NCI-H2171 treated with DMSO at 0.1 percent for 48 hours (cell line): ENCODE data around the gene HEATR1.
"Not testable (repeated sequence)": the region's sequence is repeated elsewhere in the genome, so short reads cannot be mapped to it uniquely, and the experiment has no call there.

Experiments
- DNase-seq: peaks from one replicate; lab custom pipeline; 2025; lab: John Stamatoyannopoulos, UW

Gene HEATR1

GRCh38 chr1:236590553-236591150, 13.7 kb downstream of the HEATR1 start:
- DNase-seq, result no peak

GRCh38 chr1:236589531-236589930, 14.8 kb downstream of the HEATR1 start:
- no peak for DNase-seq

- DNase-seq, result no peak
Observed at GRCh38 chr1:236581528-236581927, 22.8 kb downstream of the HEATR1 start.

DNA sequence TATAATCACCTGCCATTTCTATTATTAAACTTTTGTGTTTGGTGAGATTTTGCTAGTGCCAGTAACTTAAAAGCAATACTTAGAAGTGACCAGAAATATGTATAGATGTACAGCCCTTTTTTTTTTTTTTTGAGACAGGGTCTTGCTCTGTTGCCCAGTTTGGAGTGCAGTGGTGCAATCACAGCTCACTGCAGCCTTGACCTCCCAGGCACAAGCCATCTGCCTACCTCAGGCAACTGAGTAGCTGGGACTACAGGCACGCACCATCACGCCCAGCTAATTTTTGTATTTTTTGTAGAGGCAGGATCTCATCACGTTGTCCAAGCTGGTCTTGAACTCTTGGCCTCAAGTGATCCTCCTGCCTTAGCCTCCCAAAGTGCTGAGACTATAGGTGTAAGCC, 23.9 kb downstream of the HEATR1 start:
- DNase-seq, result not testable (repeated sequence)

GRCh38 chr1:236578661-236579060, 25.7 kb downstream of the HEATR1 start:
- no peak for DNase-seq

DNA sequence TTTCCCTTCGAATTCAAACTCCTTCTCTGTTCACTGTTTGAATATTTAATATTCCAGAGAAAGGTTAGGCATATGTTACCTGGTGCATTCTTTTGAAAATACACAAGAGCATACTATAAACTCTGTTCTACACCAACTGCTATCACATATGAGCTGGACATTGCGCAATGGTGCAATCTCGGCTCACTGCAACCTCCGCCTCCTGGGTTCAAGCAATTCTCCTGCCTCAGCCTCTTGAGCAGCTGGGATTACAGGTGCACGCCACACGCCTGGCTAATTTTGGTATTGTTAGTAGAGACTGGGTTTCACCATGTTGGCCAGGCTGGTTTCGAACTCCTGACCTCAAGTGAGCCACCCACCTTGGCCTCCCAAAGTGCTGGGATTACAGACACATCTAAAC, 27.3 kb downstream of the HEATR1 start:
- not testable (repeated sequence) for DNase-seq

DNA sequence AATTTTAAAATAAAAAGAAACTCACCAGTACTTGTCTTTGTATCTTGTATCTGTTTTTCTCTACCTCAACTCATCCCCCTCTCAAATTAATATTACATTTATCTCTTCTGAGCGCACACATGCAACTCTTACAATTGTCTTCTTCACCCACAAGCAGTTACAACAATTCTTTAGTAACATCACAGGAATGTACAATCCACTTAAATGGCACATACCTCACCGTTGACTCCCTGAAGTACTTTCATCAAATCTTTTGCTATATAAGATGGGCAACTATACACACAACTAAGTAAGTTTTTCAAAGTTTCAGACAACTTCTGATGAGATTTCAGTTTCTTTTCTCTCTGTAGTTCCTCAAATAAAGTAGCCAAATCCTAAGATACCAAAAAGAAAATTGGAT, 28.3 kb downstream of the HEATR1 start:
- DNase-seq, result no peak

GRCh38 chr1:236575523-236575922, 28.8 kb downstream of the HEATR1 start:
- DNase-seq, result no peak

GRCh38 chr1:236568285-236568894, 35.9 kb downstream of the HEATR1 start:
- no peak for DNase-seq

DNA sequence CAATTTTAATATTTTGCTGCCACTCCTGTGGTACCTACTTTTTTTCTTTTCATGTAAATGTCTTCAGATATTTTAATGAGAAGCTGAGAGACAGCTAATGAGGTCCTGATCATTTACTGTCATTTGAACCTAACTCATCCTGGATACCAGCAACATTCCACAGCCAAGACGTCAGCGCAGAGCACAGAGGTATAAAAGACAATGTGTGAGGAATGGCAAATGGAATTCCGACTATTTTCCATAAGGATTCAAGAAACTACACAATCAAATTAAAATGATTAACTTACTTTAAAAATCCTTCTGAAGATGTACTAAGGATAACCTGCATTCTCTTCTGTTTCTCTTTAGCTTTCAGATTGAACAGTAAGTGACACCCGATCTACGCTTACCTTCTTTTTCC, 38.8 kb downstream of the HEATR1 start:
- DNase-seq, result no peak

GRCh38 chr1:236561976-236562375, 42.3 kb downstream of the HEATR1 start:
- no peak for DNase-seq

GRCh38 chr1:236560213-236560771, 44.0 kb downstream of the HEATR1 start:
- DNase-seq, result no peak

DNA sequence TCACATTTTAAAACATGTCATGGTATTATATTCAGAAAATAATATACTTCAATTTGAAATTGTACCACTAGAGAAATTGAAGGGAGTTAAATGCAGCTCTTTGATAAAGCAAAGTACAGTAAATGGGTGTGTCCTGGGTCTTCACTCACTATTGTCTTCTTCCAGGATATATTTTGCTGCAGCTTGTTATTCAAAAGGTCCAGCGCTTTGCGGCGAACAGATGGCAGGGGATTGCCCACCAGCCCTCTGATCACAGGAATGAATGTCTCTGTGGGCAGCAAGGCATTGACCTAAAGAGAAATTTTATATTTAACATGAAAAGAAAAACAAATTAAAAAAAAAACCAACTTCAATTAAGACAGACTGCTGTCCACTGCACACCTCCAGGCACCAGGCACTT, 45.5 kb downstream of the HEATR1 start:
- DNase-seq, result no peak

DNA sequence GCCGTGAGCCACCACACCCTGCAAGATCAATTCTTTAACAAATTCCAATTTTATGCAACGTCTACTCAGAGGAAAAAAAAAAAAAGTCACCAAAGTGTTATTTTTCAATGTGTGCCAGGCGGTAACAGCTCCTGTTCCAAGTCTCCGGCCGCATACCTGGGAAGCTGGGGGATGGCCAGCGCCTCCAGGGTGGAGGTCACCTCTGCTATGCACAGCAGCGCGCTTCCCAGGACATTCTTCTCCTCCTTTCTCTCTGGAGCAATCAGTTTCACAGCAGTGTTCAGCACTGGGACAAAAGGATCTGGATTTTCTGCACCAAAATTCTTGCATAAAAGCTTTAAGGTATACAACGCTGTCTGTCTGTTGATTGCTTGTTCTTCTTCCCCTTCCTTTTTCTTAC, 46.2 kb downstream of the HEATR1 start:
- no peak for DNase-seq

- no peak for DNase-seq
Observed at GRCh38 chr1:236556606-236557005, 47.7 kb downstream of the HEATR1 start.

DNA sequence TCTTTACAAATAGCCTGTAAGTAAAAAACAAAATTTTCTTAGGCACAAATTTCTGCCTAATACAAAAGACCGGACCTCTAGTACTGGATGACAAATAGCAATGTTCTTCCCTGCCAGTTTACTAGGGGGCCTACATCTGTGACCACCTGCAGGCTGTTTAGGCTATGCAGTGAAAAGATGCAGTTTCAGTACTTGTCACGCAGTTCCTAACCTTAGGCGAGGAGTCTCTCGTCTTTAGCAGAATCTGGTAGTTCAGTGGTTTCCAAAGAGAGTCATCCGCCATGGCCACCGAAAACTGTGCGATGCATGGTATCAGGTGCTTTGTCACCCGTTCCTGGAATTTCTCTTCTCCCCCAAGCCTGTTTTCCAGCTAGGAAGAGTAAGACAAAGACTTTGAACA, 50.9 kb downstream of the HEATR1 start:
- DNase-seq, result no peak

DNA sequence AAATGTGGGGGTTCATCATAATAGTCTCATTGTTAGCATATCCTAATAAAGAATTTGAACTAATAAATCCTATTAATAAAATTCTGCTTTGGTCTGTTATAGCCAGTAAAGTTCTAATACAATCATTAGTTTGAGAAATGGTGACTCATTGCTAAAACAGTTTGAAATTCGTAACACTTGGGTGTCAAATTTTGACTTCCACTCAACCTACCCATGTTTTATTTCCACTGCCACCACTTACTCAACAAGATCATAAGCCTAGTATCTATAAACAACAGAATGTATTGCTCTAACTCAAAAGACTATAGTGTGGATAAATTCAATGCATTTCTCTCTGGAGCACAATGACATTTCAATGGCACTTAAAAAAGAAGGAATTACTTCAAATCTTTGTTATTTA, 51.4 kb downstream of the HEATR1 start:
- no peak for DNase-seq

DNA sequence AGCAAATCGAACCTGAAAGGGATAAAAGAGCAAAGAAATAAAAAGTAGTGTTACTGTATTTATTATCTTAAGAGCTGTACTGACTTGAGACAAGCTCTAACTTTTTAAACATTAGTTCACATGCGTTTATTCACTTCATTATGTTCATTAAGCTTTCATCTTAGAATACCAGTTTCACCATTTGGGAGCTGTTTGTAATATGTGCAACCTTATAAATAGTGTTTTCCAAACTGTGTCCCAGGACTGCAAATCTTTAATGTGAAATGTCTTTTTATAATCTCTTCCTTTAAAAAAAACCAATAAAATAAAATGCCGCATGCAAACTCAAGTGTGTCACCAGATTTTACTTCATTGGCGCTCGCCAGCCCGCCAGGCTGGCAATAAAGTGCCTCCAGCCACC, 52.2 kb downstream of the HEATR1 start:
- DNase-seq, result no peak

DNA sequence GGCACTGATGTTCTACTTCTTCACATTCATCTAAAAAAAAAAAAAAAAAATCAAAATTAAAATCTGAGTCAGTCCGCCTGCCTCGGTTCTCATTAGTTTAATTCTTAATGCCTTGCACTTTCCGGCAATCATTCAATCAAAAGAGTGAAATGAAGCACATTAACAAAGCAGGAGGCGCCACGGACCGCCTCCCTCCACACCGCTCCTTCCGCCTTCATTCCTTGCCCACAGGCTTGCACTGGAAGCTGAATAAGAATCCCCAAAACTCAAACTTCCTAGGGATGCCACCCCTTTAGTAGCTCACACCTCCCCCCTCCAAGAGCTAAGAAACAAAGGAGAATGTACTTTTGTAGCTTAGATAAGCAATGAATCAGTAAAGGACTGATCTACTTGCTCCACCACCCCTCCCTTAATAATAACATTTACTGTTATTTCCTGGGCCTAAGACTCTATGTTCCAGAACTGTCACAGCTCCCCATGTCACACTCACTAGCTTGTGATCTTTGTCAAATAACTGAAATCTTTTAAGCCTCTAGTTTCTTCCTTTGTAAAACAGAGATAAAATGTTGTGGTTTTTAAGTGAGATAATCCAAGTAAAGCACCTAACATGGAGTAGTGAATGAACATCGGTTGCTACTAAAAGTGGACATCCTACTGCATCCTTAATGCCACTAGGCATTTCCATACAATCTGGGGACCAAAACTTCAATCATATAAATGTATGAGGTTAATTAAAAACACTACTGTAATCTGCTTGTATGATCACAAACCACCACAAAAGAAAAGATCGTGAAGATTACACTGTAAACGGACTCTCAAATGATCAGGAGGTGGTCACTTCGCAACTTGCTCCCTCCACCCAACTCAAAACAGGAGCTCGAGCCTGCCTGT, 53.1 kb downstream of the HEATR1 start:
- DNase-seq, result no peak

GRCh38 chr1:236548452-236548851, 55.9 kb downstream of the HEATR1 start:
- DNase-seq, result no peak

- no peak for DNase-seq
Observed at GRCh38 chr1:236545621-236546169, 58.6 kb downstream of the HEATR1 start.

DNA sequence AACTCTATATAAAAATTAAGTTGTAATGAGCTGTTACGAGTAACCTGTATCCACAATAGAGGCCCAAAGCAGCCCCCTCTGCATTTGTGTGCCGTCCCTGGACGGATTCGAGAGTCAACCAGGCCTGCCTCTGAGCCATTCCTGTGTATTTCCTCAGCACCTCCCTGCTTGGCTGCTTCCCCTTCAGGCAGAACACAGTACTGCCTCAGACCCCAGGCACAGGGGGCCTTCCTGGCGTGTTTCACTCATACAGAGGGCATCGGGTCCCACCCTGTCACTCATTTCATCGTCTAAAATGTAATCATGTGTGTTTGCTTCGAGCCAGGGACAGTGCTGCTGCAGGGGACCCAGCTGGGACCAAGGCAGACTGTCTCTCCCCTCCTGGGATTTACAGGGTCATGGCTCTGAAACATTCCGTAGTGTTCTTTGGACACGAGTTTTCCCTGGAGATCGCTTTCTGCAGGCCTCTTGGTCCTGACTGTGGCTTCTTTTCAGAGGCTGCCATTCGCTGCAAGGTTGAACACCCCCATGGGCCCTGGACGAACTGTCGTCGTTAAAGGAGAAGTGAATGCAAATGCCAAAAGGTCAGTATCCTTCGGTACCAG, 61.1 kb downstream of the HEATR1 start:
- no peak for DNase-seq
